HG02610 (cell line): Measurements from ENCODE around the gene PTGER3.
"Not testable (repeated sequence)": the region's sequence is repeated elsewhere in the genome, so short reads cannot be mapped to it uniquely, and the experiment has no call there.

Experiments
- ATAC-seq: cut with Tn5 transposase; IDR thresholded peaks from one replicate; pipeline ENCODE4 v1.9.1; 2021; ENCODE audit warnings: mild to moderate bottlenecking, moderate library complexity; ENCODE audit not compliant: unreplicated experiment

The PTGER3 gene

GRCh38 chr1:70961374-70961975 lies 86.1 kb downstream of the PTGER3 start:
- ATAC-seq, result no peak

- no peak for ATAC-seq
Measured at GRCh38 chr1:70948396-70949017, 99.1 kb downstream of the PTGER3 start.

- ATAC-seq, result no peak
Measured at GRCh38 chr1:70947835-70948234, 99.8 kb downstream of the PTGER3 start.

GRCh38 chr1:70945676-70946075 lies 101.9 kb downstream of the PTGER3 start:
- ATAC-seq, result no peak

- ATAC-seq, result no peak
Measured at GRCh38 chr1:70945251-70945650, 102.4 kb downstream of the PTGER3 start.

- ATAC-seq, result no peak
Measured at GRCh38 chr1:70941563-70941962, 106.1 kb downstream of the PTGER3 start.

- not testable (repeated sequence) for ATAC-seq
Measured at GRCh38 chr1:70940398-70940797, 107.2 kb downstream of the PTGER3 start.

GRCh38 chr1:70934194-70934961 lies 113.2 kb downstream of the PTGER3 start:
- ATAC-seq, result no peak

GRCh38 chr1:70930062-70930461 lies 117.6 kb downstream of the PTGER3 start:
- peak; percentile 57 for ATAC-seq

GRCh38 chr1:70922196-70922595 lies 125.4 kb downstream of the PTGER3 start:
- no peak for ATAC-seq
